ENCODE data around the gene GLIPR1L2.

- no peak for TF ChIP-seq EZH2 (IDR thresholded peaks at IDR 0.05)
- TF ChIP-seq, protein P1, sequence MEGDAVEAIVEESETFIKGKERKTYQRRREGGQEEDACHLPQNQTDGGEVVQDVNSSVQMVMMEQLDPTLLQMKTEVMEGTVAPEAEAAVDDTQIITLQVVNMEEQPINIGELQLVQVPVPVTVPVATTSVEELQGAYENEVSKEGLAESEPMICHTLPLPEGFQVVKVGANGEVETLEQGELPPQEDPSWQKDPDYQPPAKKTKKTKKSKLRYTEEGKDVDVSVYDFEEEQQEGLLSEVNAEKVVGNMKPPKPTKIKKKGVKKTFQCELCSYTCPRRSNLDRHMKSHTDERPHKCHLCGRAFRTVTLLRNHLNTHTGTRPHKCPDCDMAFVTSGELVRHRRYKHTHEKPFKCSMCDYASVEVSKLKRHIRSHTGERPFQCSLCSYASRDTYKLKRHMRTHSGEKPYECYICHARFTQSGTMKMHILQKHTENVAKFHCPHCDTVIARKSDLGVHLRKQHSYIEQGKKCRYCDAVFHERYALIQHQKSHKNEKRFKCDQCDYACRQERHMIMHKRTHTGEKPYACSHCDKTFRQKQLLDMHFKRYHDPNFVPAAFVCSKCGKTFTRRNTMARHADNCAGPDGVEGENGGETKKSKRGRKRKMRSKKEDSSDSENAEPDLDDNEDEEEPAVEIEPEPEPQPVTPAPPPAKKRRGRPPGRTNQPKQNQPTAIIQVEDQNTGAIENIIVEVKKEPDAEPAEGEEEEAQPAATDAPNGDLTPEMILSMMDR (IDR thresholded peaks at IDR 0.05 in 2 of 3, conservative IDR thresholded peaks at IDR 0.05 in 1 of 3; ENCODE audit: borderline replicate concordance in 1 of 3, insufficient read depth in 1 of 3, low read depth in 2 of 3, low read length in 2 of 3), result no peak
- TF ChIP-seq CEBPB (IDR thresholded peaks at IDR 0.05; ENCODE audit: low read depth), result no peak
- TF ChIP-seq POLR2A (IDR thresholded peaks at IDR 0.05; ENCODE audit: borderline replicate concordance, extremely low read depth, insufficient read depth, insufficient read length), result no peak
- TF ChIP-seq POLR2AphosphoS5 (IDR thresholded peaks at IDR 0.05; ENCODE audit: low read depth, low read length), result no peak
- TF ChIP-seq SIN3A (IDR thresholded peaks at IDR 0.05; ENCODE audit: low read depth), result no peak
- no peak for TF ChIP-seq SP1 (IDR thresholded peaks at IDR 0.05; ENCODE audit: low read depth)
- no peak for TF ChIP-seq TCF7L2 (IDR thresholded peaks at IDR 0.05; ENCODE audit: borderline replicate concordance, extremely low read depth, insufficient read depth, insufficient read length)
- TF ChIP-seq MAX (IDR thresholded peaks at IDR 0.05), result no peak
- no peak for TF ChIP-seq JUND (IDR thresholded peaks at IDR 0.05)
- TF ChIP-seq SRF (IDR thresholded peaks at IDR 0.05; ENCODE audit: low read depth), result no peak
- no peak for TF ChIP-seq ATF3 (IDR thresholded peaks at IDR 0.05)
- no peak for TF ChIP-seq RAD21 (IDR thresholded peaks at IDR 0.05; ENCODE audit: low read depth)
- TF ChIP-seq YY1 (IDR thresholded peaks at IDR 0.05; ENCODE audit: extremely low read depth, insufficient replicate concordance, low read depth, low read length), result no peak
Measured at GRCh38 chr12:75378354-75378753, 12.5 kb upstream of the GLIPR1L2 start.
